Neural cell (in vitro differentiated cells): ENCODE measurements around the gene ZC3HAV1.

Experiments used
- EZH2 ChIP-seq: fragments of 200-600, 300-800 bp; shearing (Covaris generic), sonication (generic); IDR thresholded peaks from 2 replicates; pipeline ENCODE4 v1.6.1; 2014; ENCODE audit warnings: antibody characterized with exemption, low read length, borderline replicate concordance, mild to moderate bottlenecking; ENCODE audit not compliant: insufficient read depth, poor library complexity, severe bottlenecking
- TF ChIP-seq, protein P1 (sequence below): fragments of 450-650 bp; IDR thresholded peaks from 2 replicates; pipeline ENCODE4 v1.5.1; 2014; ENCODE audit warnings: antibody characterized with exemption, mild to moderate bottlenecking, moderate library complexity; ENCODE audit not compliant: poor library complexity, severe bottlenecking
- TF ChIP-seq, protein P2 (sequence below): IDR thresholded peaks from 2 replicates; pipeline ENCODE4 v1.6.1; 2012; ENCODE audit warnings: borderline replicate concordance

DNA sequence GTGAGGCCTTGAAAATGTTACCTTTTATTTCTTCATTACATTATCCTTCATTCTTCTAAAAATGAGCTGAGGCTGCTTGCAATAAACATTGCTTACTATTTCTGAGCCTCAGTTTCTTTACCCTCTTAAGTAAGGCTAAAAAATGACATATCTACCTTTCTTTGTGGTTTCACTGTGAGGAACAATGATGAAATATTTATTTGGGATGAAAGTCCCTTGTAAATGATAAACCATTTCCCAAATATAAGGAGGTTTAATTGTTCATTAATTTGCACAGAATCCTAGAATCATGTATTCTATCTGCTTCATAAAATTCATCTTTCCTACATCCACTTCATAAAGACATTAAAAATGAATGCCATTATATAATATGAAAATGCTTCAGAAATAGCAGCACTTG, 27.9 kb downstream of the ZC3HAV1 start:
- TF ChIP-seq, protein P1, sequence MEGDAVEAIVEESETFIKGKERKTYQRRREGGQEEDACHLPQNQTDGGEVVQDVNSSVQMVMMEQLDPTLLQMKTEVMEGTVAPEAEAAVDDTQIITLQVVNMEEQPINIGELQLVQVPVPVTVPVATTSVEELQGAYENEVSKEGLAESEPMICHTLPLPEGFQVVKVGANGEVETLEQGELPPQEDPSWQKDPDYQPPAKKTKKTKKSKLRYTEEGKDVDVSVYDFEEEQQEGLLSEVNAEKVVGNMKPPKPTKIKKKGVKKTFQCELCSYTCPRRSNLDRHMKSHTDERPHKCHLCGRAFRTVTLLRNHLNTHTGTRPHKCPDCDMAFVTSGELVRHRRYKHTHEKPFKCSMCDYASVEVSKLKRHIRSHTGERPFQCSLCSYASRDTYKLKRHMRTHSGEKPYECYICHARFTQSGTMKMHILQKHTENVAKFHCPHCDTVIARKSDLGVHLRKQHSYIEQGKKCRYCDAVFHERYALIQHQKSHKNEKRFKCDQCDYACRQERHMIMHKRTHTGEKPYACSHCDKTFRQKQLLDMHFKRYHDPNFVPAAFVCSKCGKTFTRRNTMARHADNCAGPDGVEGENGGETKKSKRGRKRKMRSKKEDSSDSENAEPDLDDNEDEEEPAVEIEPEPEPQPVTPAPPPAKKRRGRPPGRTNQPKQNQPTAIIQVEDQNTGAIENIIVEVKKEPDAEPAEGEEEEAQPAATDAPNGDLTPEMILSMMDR, result no peak
- TF ChIP-seq, protein P2, sequence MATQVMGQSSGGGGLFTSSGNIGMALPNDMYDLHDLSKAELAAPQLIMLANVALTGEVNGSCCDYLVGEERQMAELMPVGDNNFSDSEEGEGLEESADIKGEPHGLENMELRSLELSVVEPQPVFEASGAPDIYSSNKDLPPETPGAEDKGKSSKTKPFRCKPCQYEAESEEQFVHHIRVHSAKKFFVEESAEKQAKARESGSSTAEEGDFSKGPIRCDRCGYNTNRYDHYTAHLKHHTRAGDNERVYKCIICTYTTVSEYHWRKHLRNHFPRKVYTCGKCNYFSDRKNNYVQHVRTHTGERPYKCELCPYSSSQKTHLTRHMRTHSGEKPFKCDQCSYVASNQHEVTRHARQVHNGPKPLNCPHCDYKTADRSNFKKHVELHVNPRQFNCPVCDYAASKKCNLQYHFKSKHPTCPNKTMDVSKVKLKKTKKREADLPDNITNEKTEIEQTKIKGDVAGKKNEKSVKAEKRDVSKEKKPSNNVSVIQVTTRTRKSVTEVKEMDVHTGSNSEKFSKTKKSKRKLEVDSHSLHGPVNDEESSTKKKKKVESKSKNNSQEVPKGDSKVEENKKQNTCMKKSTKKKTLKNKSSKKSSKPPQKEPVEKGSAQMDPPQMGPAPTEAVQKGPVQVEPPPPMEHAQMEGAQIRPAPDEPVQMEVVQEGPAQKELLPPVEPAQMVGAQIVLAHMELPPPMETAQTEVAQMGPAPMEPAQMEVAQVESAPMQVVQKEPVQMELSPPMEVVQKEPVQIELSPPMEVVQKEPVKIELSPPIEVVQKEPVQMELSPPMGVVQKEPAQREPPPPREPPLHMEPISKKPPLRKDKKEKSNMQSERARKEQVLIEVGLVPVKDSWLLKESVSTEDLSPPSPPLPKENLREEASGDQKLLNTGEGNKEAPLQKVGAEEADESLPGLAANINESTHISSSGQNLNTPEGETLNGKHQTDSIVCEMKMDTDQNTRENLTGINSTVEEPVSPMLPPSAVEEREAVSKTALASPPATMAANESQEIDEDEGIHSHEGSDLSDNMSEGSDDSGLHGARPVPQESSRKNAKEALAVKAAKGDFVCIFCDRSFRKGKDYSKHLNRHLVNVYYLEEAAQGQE, result no peak
- TF ChIP-seq EZH2, result no peak
